GM10266 (cell line): ENCODE data around the gene CLIP3.
"Not testable (repeated sequence)": the region's sequence is repeated elsewhere in the genome, so short reads cannot be mapped to it uniquely, and the experiment has no call there.

Source experiments
- DNase-seq: peaks from one replicate; pipeline ENCODE4 v3.0.0; 2012; ENCODE audit errors: extremely low spot score
- CTCF ChIP-seq: IDR thresholded peaks from 2 replicates; pipeline ENCODE4 v1.5.1; 2012; ENCODE audit warnings: mild to moderate bottlenecking, low read depth; ENCODE audit not compliant: control insufficient read depth, insufficient read depth; ENCODE audit errors: missing control alignments

The CLIP3 gene, protein sequence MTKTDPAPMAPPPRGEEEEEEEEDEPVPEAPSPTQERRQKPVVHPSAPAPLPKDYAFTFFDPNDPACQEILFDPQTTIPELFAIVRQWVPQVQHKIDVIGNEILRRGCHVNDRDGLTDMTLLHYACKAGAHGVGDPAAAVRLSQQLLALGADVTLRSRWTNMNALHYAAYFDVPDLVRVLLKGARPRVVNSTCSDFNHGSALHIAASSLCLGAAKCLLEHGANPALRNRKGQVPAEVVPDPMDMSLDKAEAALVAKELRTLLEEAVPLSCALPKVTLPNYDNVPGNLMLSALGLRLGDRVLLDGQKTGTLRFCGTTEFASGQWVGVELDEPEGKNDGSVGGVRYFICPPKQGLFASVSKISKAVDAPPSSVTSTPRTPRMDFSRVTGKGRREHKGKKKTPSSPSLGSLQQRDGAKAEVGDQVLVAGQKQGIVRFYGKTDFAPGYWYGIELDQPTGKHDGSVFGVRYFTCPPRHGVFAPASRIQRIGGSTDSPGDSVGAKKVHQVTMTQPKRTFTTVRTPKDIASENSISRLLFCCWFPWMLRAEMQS

DNA sequence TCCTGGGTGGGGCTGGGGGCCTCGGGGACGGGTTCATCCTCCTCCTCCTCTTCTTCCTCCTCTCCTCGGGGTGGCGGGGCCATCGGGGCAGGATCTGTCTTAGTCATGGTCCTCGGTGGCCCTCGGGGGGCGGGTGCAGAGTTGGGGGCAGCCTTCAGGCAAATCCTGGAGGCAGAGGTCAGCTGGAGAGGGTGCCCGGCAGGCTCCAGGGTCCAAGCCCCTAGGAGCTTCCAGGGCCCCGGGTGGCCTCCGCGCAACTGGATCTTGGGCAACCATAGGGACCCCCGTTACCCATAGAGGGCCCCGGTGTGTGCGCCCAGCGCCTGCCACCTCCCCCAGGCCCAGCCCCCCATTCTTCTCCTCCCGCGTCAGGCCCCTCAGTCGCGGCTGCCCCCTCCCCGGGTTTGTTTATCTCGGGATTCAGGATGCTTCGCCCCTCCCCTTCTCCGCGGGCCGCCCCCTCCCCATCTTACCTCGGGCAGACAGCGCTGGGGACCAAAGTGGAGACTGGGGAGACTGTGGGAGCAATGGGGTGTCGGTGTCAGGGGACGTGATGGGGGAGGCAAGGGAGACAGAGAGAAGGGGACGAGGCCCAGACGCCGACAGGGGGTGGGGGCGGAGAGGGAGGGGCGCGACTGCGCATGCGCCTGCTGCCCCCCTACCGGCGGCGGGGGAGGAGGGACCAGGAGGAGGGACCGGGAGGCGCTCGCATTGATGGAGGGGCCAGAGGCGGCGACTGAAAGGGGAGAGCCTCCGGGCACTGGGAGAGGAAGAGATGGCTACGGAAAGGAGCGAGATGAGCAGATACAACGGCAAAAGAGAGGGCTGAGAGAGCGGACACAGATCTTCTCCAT lies at the start of gene CLIP3:
Gene CLIP3 (minus strand): TSS at position 623 of the 854 bp plus-strand sequence. CDS start 516 bp downstream, at position 107.
- TF ChIP-seq CTCF, result no peak
- DNase-seq, result peak; percentile 95

- no peak for TF ChIP-seq CTCF
Measured at GRCh38 chr19:36081894-36082293, 49.2 kb upstream of the CLIP3 start.

GRCh38 chr19:36081385-36081784 lies 48.7 kb upstream of the CLIP3 start:
- no peak for DNase-seq
- TF ChIP-seq CTCF, result no peak

More at GRCh38 chr19:36081894-36082293, 49.2 kb upstream of the CLIP3 start:
- no peak for DNase-seq

DNA sequence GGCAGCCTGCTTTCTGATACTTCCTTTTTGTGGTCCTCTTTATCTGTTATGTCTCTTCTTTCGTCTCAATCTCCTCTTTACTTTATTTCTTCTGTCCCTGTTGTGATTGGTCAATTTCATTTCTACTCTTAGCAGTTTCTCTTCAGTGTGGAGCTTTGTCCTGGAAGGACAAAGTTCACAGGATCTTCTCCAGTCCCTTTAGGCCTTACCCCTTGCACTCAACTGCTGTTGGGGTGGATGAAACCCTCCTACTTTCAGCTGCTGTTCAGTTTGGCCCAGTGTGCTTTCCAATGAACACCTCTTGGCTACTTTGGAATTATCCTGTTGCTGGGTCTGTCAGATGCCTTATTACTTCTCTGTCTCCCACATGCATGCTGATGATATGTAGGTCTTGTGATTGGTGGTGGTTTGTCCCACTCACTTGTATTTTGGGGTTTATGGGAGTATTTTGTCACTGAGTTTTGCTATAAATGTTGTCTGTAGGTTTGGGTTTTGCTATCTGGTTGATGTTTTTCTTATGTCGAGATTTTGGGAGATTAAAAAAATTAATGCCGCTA lies 46.8 kb upstream of the CLIP3 start:
- no peak for TF ChIP-seq CTCF

DNA sequence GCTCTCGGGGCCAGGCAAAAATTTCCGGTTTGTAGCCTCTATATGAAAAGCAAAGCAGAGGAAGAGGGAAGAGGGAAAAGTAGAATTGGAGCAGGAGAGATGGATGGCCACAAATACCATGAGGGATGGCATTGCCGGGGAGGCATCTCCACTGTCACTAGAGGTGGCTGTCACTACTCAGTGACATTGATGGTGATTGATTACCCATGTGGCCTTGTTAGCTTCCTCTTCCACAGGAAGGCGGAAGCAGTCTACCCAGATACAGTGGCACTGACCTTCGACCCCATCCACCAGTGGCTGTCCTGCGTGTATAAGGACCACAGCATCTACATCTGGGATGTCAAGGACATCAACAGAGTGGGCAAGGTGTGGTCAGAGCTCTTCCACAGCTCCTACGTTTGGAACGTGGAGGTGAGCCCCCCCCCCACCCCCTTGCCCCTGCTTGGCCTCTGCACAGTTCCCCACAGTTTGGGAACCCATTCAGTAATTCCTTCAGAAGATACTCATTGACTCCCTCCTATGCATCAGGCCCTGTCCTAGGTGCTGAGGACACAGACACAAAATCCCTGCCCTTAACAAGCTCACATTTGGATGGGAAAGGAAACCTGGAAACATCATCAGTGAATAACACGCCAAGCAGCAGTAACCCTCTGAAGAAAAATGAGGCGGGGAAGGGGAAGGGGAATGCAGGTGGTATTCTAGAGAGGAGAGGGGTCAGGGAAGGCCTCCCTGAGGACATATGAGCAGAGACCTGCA lies 40.6 kb upstream of the CLIP3 start:
- TF ChIP-seq CTCF, result no peak
- DNase-seq, result no peak

More for the DNA sequence above, 46.8 kb upstream of the CLIP3 start:
- DNase-seq, result no peak

- TF ChIP-seq CTCF, result no peak
- no peak for DNase-seq
Measured at GRCh38 chr19:36072081-36072480, 39.4 kb upstream of the CLIP3 start.

GRCh38 chr19:36068810-36069499 lies 36.3 kb upstream of the CLIP3 start:
- DNase-seq, result not testable (repeated sequence)
